Neural progenitor cell (in vitro differentiated cells): ENCODE data around the gene PEAK1. TPM values are rescaled to one million over a fixed set of nuclear protein-coding genes. Genes with fewer than 3 reads are reported as not detected.

Source experiments
- DNase-seq: peaks from one replicate; pipeline ENCODE4 v3.0.0-alpha.2; 2016; ENCODE audit warnings: low spot score
- H2AFZ ChIP-seq: fragments of 200-600 bp; sonication (generic); replicated peaks from 2 replicates; pipeline ENCODE4 v1.6.1; 2016; ENCODE audit warnings: antibody characterized with exemption
- H3F3A ChIP-seq: fragments of 200-600 bp; sonication (generic); 2 replicates; pipeline ENCODE4 v1.6.1; 2016; ENCODE audit warnings: antibody characterized with exemption, low read depth
- H3K27ac ChIP-seq: fragments of 200-600 bp; sonication (generic); 2 replicates; pipeline ENCODE4 v1.5.1; 2016; ENCODE audit warnings: mild to moderate bottlenecking
- H3K27me3 ChIP-seq: fragments of 200-600 bp; sonication (generic); 2 replicates; pipeline ENCODE4 v1.6.1; 2016; ENCODE audit warnings: mild to moderate bottlenecking, moderate library complexity
- H3K36me3 ChIP-seq: fragments of 200-600 bp; sonication (generic); 2 replicates; pipeline ENCODE4 v1.5.1; 2016
- H3K4me1 ChIP-seq: fragments of 200-600 bp; sonication (generic); 2 replicates; pipeline ENCODE4 v1.6.1; 2016; ENCODE audit warnings: mixed run types
- H3K4me2 ChIP-seq: fragments of 200-600 bp; sonication (generic); 2 replicates; pipeline ENCODE4 v1.6.1; 2016
- H3K4me3 ChIP-seq: fragments of 200-600 bp; sonication (generic); 2 replicates; pipeline ENCODE4 v1.5.1; 2016
- H3K79me2 ChIP-seq: fragments of 200-600 bp; sonication (generic); 2 replicates; pipeline ENCODE4 v1.6.1; 2016; ENCODE audit warnings: low read depth
- H3K9ac ChIP-seq: fragments of 200-600 bp; sonication (generic); 2 replicates; pipeline ENCODE4 v1.6.1; 2016
- H3K9me3 ChIP-seq: fragments of 200-600 bp; sonication (generic); 2 replicates; pipeline ENCODE4 v1.5.1; 2016; ENCODE audit warnings: low read depth
- H4K20me1 ChIP-seq: fragments of 200-600 bp; sonication (generic); 2 replicates; pipeline ENCODE4 v1.6.1; 2016; ENCODE audit warnings: low read depth
- H3K27ac Mint-ChIP-seq: 3 replicates; pipeline ENCODE4 v1.8.0; 2021; ENCODE audit warnings: mixed read lengths
- H3K27me3 Mint-ChIP-seq: 2 replicates; pipeline ENCODE4 v1.8.0; 2022; ENCODE audit warnings: low read depth, mild to moderate bottlenecking, inconsistent platforms, moderate library complexity, mixed read lengths; ENCODE audit not compliant: insufficient read depth
- H3K36me3 Mint-ChIP-seq: 3 replicates; pipeline ENCODE4 v1.8.0; 2021; ENCODE audit warnings: mixed read lengths
- H3K4me1 Mint-ChIP-seq: 3 replicates; pipeline ENCODE4 v1.8.0; 2021; ENCODE audit warnings: mixed read lengths
- H3K4me3 Mint-ChIP-seq: 3 replicates; pipeline ENCODE4 v1.8.0; 2021; ENCODE audit warnings: mild to moderate bottlenecking, moderate library complexity, mixed read lengths
- H3K9me3 Mint-ChIP-seq: 3 replicates; pipeline ENCODE4 v1.8.0; 2020; ENCODE audit warnings: mixed read lengths
- CTCF ChIP-seq: fragments of 200-600 bp; sonication (generic); IDR thresholded peaks from 2 replicates; pipeline ENCODE4 v1.5.1; 2017; ENCODE audit warnings: antibody characterized with exemption, mild to moderate bottlenecking
- EZH2 ChIP-seq: fragments of 200-600 bp; sonication (generic); IDR thresholded peaks from 2 replicates; pipeline ENCODE4 v1.6.1; 2017; ENCODE audit warnings: antibody characterized with exemption, mild to moderate bottlenecking, moderate library complexity
- EZH2phosphoT487 ChIP-seq: fragments of 200-600 bp; sonication (generic); IDR thresholded peaks from 2 replicates; pipeline ENCODE4 v1.6.1; 2017; ENCODE audit warnings: antibody characterized with exemption
- total RNA-seq: library from RNA; depleted of rRNA; stranded (reverse); fragments of >200 nt; gene quantifications from 2 replicates; pipeline ENCODE4 v1.2.3, GENCODE V29; 2015; ENCODE audit warnings: low replicate concordance

Gene PEAK1
- total RNA-seq, 1 donor from 2014 or later: 30.9 TPM

DNA sequence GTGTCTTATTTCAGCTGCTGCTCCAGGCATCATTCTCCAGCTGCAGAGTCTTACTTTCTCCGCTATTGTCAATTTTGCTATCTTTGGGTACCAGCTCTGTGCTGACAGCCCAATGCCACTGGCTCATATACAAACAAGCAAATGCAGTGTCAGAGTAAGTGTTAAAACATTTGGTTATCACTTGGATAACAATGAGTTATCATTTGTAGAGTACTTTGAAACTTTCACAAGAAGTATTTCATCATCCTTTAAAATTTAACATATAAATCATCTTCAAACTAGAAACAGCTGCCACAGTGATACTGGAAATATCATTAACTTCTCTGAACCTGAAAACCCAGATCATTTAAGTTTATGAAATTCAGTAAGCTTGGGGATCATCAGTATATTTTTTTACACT lies 362.8 kb downstream of the PEAK1 start:
- peaks cover 13% of the 10 kb centered on the region for H3K36me3 Mint-ChIP-seq
- H4K20me1 ChIP-seq: peaks cover 89% of the 10 kb centered on the region
- peaks cover 86% of the 10 kb centered on the region for H3K79me2 ChIP-seq
- H3F3A ChIP-seq: no peaks in the 10 kb centered on the region
- no peak for DNase-seq
- H3K9ac ChIP-seq: no peak overlapping the region
- peaks cover 5% of the 10 kb centered on the region for H3K36me3 ChIP-seq
- no peak overlapping the region for H3K4me2 ChIP-seq
- H3K4me1 ChIP-seq: peaks cover 21% of the 10 kb centered on the region
- H3K27me3 Mint-ChIP-seq: no peaks in the 10 kb centered on the region
- H3K9me3 ChIP-seq: no peaks in the 10 kb centered on the region
- no peak overlapping the region for H3K27ac ChIP-seq
- H3K4me1 Mint-ChIP-seq: peaks cover 21% of the 10 kb centered on the region
- no peak overlapping the region for H3K4me3 ChIP-seq
- no peak overlapping the region for H3K27ac Mint-ChIP-seq
- H3K9me3 Mint-ChIP-seq: no peaks in the 10 kb centered on the region
- no peak overlapping the region for H2AFZ ChIP-seq
- TF ChIP-seq EZH2 (no peak), CTCF (no peak), EZH2phosphoT487 (no peak)
- no peaks in the 10 kb centered on the region for H3K27me3 ChIP-seq
- H3K4me3 Mint-ChIP-seq: no peak overlapping the region

GRCh38 chr15:77053709-77054108 lies 366.2 kb downstream of the PEAK1 start:
- Mint-ChIP-seq H3K27ac (no peak overlapping the region), H3K36me3 (peaks cover 19% of the 10 kb centered on the region), H3K4me3 (no peak overlapping the region), H3K4me1 (peaks cover 3% of the 10 kb centered on the region), H3K27me3 (no peaks in the 10 kb centered on the region), H3K9me3 (no peaks in the 10 kb centered on the region)
- Histone ChIP-seq H3K9me3 (no peaks in the 10 kb centered on the region), H3F3A (no peaks in the 10 kb centered on the region), H3K4me1 (no peaks in the 10 kb centered on the region), H3K4me3 (no peak overlapping the region), H4K20me1 (peaks cover 62% of the 10 kb centered on the region), H3K27me3 (no peaks in the 10 kb centered on the region), H3K27ac (no peak overlapping the region), H3K36me3 (peaks cover 10% of the 10 kb centered on the region), H3K4me2 (no peak overlapping the region), H2AFZ (no peak overlapping the region), H3K9ac (no peak overlapping the region), H3K79me2 (peaks cover 52% of the 10 kb centered on the region)
- no peak for TF ChIP-seq EZH2phosphoT487
- no peak for TF ChIP-seq EZH2
- no peak for TF ChIP-seq CTCF
- no peak for DNase-seq

DNA sequence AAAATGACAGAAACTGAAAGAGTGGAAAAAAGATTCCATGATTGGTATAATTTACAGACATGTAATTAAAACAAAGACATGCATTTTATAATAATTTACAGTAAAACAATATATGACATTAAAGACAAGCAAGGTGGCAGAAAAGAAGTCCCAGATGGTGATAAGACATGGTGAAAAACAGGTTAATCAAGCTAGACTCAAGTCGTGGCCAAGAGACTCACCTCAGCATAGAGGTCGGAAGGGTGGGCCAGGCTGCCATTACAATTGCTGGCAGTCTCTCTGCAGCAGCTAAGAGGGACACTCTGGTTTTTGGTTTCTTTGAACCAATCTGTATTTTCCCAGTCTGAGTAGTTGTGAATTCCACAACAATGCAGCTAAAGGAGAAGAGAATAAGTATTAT lies 367.3 kb downstream of the PEAK1 start:
- DNase-seq: no peak
- H2AFZ ChIP-seq: no peak overlapping the region
- H3K4me1 Mint-ChIP-seq: no peaks in the 10 kb centered on the region

More for the DNA sequence above, 367.3 kb downstream of the PEAK1 start:
- no peak overlapping the region for H3K27ac ChIP-seq
- H3K9ac ChIP-seq: no peak overlapping the region
- H3K36me3 ChIP-seq: peaks cover 18% of the 10 kb centered on the region
- no peak overlapping the region for H3K4me2 ChIP-seq
- Mint-ChIP-seq H3K27me3 (no peaks in the 10 kb centered on the region), H3K27ac (no peak overlapping the region), H3K36me3 (peaks cover 19% of the 10 kb centered on the region), H3K9me3 (no peaks in the 10 kb centered on the region), H3K4me3 (no peak overlapping the region)
- H3K4me3 ChIP-seq: no peak overlapping the region
- no peaks in the 10 kb centered on the region for H3K27me3 ChIP-seq
- H3K79me2 ChIP-seq: peaks cover 41% of the 10 kb centered on the region
- TF ChIP-seq CTCF: no peak
- no peak for TF ChIP-seq EZH2phosphoT487
- no peak for TF ChIP-seq EZH2
- peaks cover 50% of the 10 kb centered on the region for H4K20me1 ChIP-seq
- no peaks in the 10 kb centered on the region for H3F3A ChIP-seq
- H3K4me1 ChIP-seq: no peaks in the 10 kb centered on the region
- H3K9me3 ChIP-seq: no peaks in the 10 kb centered on the region

Other genes with a start within 250 kb of the PEAK1 start
- 64.5 and 75.6 TPM in 2 replicates for gene HMG20A, start 784 bp upstream of the PEAK1 start, total RNA-seq
- 7.9 and 28.2 TPM in 2 replicates for gene LINGO1, start 212.8 kb upstream of the PEAK1 start, total RNA-seq